ENCODE results near the gene MAGEE2.
A peak's percentile ranks its signal among the peaks of the same experiment; 100 is the strongest.
"Not testable (repeated sequence)": the region's sequence is repeated elsewhere in the genome, so short reads cannot be mapped to it uniquely, and the experiment has no call there.

The MAGEE2 gene, protein sequence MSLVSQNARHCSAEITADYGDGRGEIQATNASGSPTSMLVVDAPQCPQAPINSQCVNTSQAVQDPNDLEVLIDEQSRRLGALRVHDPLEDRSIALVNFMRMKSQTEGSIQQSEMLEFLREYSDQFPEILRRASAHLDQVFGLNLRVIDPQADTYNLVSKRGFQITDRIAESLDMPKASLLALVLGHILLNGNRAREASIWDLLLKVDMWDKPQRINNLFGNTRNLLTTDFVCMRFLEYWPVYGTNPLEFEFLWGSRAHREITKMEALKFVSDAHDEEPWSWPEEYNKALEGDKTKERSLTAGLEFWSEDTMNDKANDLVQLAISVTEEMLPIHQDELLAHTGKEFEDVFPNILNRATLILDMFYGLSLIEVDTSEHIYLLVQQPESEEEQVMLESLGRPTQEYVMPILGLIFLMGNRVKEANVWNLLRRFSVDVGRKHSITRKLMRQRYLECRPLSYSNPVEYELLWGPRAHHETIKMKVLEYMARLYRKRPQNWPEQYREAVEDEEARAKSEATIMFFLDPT

GRCh38 chrX:75784680-75785491 is at the start of gene MAGEE2:
Gene MAGEE2 (minus strand): TSS chrX:75785254. CDS start chrX:75785051, 203 bp downstream.
- peaks cover 4% of the 10 kb centered on the region for H3K27me3 Mint-ChIP-seq
- H3K4me1 Mint-ChIP-seq = peaks cover 8% of the 10 kb centered on the region
- H3K36me3 Mint-ChIP-seq = no peaks in the 10 kb centered on the region
- H3K27ac Mint-ChIP-seq = peak within 1 kb of the TSS; percentile 17
- H3K4me3 Mint-ChIP-seq = peak within 1 kb of the TSS; percentile 84
- peaks cover 2% of the 10 kb centered on the region for H3K9me3 Mint-ChIP-seq

DNA sequence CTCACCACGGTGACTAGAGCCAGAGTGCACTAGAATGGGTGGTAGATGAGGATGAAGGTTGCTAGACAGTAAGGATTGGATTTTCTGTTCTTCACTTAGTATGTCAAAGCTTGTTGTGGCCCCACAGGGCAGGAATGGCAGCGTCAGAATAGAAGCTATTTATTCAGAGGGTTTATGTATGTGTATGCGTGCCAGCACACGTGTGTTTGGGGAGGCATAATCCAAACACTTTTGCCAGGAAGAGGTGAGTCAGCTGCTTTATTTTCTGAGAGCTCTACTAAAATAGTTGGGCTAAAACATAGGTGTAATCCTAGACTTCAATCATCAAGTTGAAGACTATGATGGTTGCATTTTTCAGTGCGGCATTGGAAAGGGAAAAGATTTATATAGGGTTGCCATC is 1.2 kb upstream of the MAGEE2 start:
- no peak overlapping the region for H3K4me3 Mint-ChIP-seq

DNA sequence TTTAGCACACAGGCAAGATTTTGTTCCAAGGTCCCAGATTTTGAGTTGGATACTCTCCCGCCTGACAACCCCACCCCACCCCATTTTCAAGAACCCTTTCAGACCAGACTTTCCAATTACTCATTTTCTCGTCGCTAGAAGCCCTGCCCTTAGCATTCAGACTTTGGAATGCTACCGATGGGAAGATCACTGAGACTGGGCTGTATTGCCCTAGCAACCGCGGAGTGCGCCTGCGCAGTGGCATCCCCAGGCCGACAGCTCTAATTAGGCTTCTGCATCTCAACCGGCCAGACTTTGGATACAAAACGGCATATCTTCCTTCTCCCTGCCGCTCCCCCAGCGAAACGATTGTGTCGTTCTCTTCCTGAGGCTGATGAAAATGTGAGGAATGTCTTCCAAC is 3.4 kb downstream of the MAGEE2 start:
- Mint-ChIP-seq H3K27me3 (peaks cover 4% of the 10 kb centered on the region), H3K4me1 (peaks cover 8% of the 10 kb centered on the region), H3K9me3 (no peaks in the 10 kb centered on the region), H3K4me3 (no peak overlapping the region), H3K36me3 (no peaks in the 10 kb centered on the region), H3K27ac (no peak overlapping the region)

More for the DNA sequence above, 1.2 kb upstream of the MAGEE2 start:
- Mint-ChIP-seq H3K36me3 (no peaks in the 10 kb centered on the region), H3K27ac (no peak overlapping the region), H3K9me3 (peaks cover 4% of the 10 kb centered on the region), H3K27me3 (peaks cover 4% of the 10 kb centered on the region), H3K4me1 (peaks cover 8% of the 10 kb centered on the region)

DNA sequence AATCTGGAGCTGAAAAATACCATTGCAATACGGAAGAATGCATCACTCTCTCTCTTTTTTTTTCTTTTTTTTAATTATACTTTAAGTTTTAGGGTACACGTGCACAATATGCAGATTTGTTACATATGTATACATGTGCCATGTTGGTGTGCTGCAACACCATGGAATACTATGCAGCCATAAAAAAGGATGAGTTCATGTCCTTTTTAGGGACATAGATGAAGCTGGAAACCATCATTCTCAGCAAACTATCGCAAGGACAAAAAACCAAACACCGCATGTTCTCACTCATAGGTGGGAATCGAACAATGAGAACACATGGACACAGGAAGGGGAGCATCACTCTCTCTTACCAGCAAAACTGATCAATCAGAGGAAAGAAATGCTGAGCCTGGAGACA is 17.0 kb downstream of the MAGEE2 start:
- not testable (repeated sequence) for H3K27me3 Mint-ChIP-seq, H3K36me3 Mint-ChIP-seq, H3K4me1 Mint-ChIP-seq, H3K4me3 Mint-ChIP-seq, H3K9me3 Mint-ChIP-seq, H3K27ac Mint-ChIP-seq

DNA sequence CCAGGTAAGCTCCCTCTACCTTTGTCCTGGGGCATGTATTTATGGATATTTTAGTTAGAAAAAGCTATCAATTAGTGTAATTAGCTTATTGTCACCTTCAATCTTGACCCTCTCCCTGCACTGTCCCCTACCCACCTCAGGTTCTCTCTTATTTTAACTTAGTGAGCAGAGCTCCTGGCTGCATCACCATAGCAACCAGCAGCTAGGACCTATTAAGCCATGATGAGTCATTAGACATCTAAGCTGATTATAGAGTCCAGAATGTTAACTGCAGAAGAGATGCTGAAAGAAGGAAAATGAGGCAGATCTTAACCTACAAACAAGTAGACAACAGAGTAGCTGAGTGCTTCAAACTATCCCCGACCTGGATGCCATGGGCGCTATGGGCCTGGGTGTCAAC is 36.6 kb downstream of the MAGEE2 start:
- no peaks in the 10 kb centered on the region for H3K36me3 Mint-ChIP-seq
- peak overlapping the region; percentile 54 for H3K4me3 Mint-ChIP-seq
- H3K4me1 Mint-ChIP-seq = peaks cover 20% of the 10 kb centered on the region
- H3K27ac Mint-ChIP-seq = no peak overlapping the region
- H3K27me3 Mint-ChIP-seq = no peaks in the 10 kb centered on the region
- no peaks in the 10 kb centered on the region for H3K9me3 Mint-ChIP-seq

GRCh38 chrX:75746891-75747639 is 38.0 kb downstream of the MAGEE2 start:
- Mint-ChIP-seq H3K4me1 (peaks cover 20% of the 10 kb centered on the region), H3K36me3 (no peaks in the 10 kb centered on the region), H3K9me3 (no peaks in the 10 kb centered on the region), H3K4me3 (peak overlapping the region; percentile 85), H3K27me3 (no peaks in the 10 kb centered on the region), H3K27ac (peak overlapping the region; percentile 51)
